ENCODE data around the gene EFL1.

DNA sequence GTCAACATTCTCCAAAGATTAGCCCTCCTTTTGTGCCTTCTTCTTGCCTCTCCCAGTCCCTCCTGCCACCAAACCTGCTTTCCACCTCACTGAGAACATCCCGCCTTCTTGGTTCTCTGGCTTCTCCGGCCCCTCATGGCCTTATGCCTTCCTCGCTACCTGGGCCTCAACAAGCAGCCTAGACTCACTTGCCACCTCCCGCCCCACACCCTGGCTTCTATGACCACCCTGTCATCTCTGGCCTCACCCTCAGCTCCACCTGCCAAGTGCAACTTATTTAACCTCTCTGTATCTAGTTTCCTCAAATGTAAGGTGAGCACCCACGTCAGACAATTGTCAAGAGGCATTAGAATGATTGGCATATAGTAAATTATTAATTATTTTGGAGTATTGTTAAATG is 147.9 kb downstream of the EFL1 start:
- TF ChIP-seq, protein P1, sequence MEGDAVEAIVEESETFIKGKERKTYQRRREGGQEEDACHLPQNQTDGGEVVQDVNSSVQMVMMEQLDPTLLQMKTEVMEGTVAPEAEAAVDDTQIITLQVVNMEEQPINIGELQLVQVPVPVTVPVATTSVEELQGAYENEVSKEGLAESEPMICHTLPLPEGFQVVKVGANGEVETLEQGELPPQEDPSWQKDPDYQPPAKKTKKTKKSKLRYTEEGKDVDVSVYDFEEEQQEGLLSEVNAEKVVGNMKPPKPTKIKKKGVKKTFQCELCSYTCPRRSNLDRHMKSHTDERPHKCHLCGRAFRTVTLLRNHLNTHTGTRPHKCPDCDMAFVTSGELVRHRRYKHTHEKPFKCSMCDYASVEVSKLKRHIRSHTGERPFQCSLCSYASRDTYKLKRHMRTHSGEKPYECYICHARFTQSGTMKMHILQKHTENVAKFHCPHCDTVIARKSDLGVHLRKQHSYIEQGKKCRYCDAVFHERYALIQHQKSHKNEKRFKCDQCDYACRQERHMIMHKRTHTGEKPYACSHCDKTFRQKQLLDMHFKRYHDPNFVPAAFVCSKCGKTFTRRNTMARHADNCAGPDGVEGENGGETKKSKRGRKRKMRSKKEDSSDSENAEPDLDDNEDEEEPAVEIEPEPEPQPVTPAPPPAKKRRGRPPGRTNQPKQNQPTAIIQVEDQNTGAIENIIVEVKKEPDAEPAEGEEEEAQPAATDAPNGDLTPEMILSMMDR (IDR thresholded peaks at IDR 0.05) = no peak
- TF ChIP-seq POLR2A (IDR thresholded peaks at IDR 0.05) = no peak

Measured in body of pancreas (tissue), 4 donors.